Neural cell (in vitro differentiated cells): ENCODE results near the gene CLIP3. TPM values are rescaled to one million over a fixed set of nuclear protein-coding genes. Genes with fewer than 3 reads are reported as not detected.
"Not testable (repeated sequence)": the region's sequence is repeated elsewhere in the genome, so short reads cannot be mapped to it uniquely, and the experiment has no call there.

Source experiments
- H2AFZ ChIP-seq: fragments of 200-600, 300-800 bp; sonication (generic), shearing (Covaris generic); 2 replicates; pipeline ENCODE4 v1.6.0; 2014; ENCODE audit warnings: low read depth, mild to moderate bottlenecking, antibody characterized with exemption, low read length, moderate library complexity
- H3F3A ChIP-seq: fragments of 200-600 bp; shearing (Covaris generic); 2 replicates; pipeline ENCODE4 v1.6.1; 2016; ENCODE audit warnings: mild to moderate bottlenecking, moderate library complexity, mixed read lengths, antibody characterized with exemption, low read length; ENCODE audit not compliant: insufficient read depth, poor library complexity, severe bottlenecking
- H3K27ac ChIP-seq: fragments of 200-600, 300-800 bp; sonication (generic), shearing (Covaris generic); 2 replicates; pipeline ENCODE4 v1.5.1; 2014; ENCODE audit warnings: mild to moderate bottlenecking, low read length, moderate library complexity
- H3K27me3 ChIP-seq: fragments of 300-800, 200-600 bp; sonication (generic), shearing (Covaris generic); 2 replicates; pipeline ENCODE4 v1.6.0; 2014; ENCODE audit warnings: mild to moderate bottlenecking, low read depth, low read length, moderate library complexity; ENCODE audit not compliant: insufficient read depth
- H3K36me3 ChIP-seq: fragments of 300-800, 200-600 bp; sonication (generic), shearing (Covaris generic); 2 replicates; pipeline ENCODE4 v1.5.1; 2014; ENCODE audit warnings: mild to moderate bottlenecking, antibody characterized with exemption, low read length, moderate library complexity; ENCODE audit not compliant: insufficient read depth
- H3K4me2 ChIP-seq: fragments of 300-800, 200-600 bp; sonication (generic), shearing (Covaris generic); 2 replicates; pipeline ENCODE4 v1.6.0; 2014; ENCODE audit warnings: mild to moderate bottlenecking, low read length
- H3K4me3 ChIP-seq: fragments of 300-800, 200-600 bp; sonication (generic), shearing (Covaris generic); 2 replicates; pipeline ENCODE4 v1.5.1; 2014; ENCODE audit warnings: mild to moderate bottlenecking, low read length, moderate library complexity
- H3K79me2 ChIP-seq: fragments of 200-600 bp; shearing (Covaris generic); replicated peaks from 2 replicates; pipeline ENCODE4 v1.6.0; 2014; ENCODE audit warnings: mild to moderate bottlenecking, low read length, moderate library complexity; ENCODE audit not compliant: insufficient read depth
- H3K9ac ChIP-seq: fragments of 300-800, 200-600 bp; sonication (generic), shearing (Covaris generic); 2 replicates; pipeline ENCODE4 v1.6.1; 2016; ENCODE audit warnings: mild to moderate bottlenecking, low read length, mixed read lengths
- H3K9me2 ChIP-seq: fragments of 200-600 bp; shearing (Covaris generic); 2 replicates; pipeline ENCODE4 v1.6.1; 2016; ENCODE audit warnings: mild to moderate bottlenecking, low read length, mixed read lengths; ENCODE audit not compliant: insufficient read depth
- H3K9me3 ChIP-seq: fragments of 200-600, 300-800 bp; sonication (generic), shearing (Covaris generic); 2 replicates; pipeline ENCODE4 v1.6.1; 2016; ENCODE audit warnings: mild to moderate bottlenecking, mixed run types, low read length, moderate library complexity, mixed read lengths
- H4K20me1 ChIP-seq: fragments of 200-600 bp; shearing (Covaris generic); 2 replicates; pipeline ENCODE4 v1.6.1; 2016; ENCODE audit warnings: mild to moderate bottlenecking, mixed run types; ENCODE audit not compliant: insufficient read depth
- EP300 ChIP-seq: fragments of 450-650 bp; conservative IDR thresholded peaks from 2 replicates; pipeline ENCODE4 v1.6.1; 2014; ENCODE audit warnings: antibody characterized with exemption, mild to moderate bottlenecking, moderate library complexity; ENCODE audit not compliant: poor library complexity, severe bottlenecking
- EZH2 ChIP-seq: fragments of 200-600, 300-800 bp; shearing (Covaris generic), sonication (generic); IDR thresholded peaks from 2 replicates; pipeline ENCODE4 v1.6.1; 2014; ENCODE audit warnings: antibody characterized with exemption, low read length, borderline replicate concordance, mild to moderate bottlenecking; ENCODE audit not compliant: insufficient read depth, poor library complexity, severe bottlenecking
- MXI1 ChIP-seq: fragments of 450-650 bp; conservative IDR thresholded peaks from 2 replicates; pipeline ENCODE4 v1.6.1; 2014; ENCODE audit warnings: antibody characterized with exemption, mild to moderate bottlenecking; ENCODE audit not compliant: poor library complexity, severe bottlenecking
- POLR2AphosphoS5 ChIP-seq: IDR thresholded peaks from 2 replicates; pipeline ENCODE4 v1.6.1; 2012
- RAD21 ChIP-seq: fragments of 450-650 bp; conservative IDR thresholded peaks from 2 replicates; pipeline ENCODE4 v1.6.1; 2014; ENCODE audit warnings: antibody characterized with exemption, mild to moderate bottlenecking, moderate library complexity
- SMC3 ChIP-seq: fragments of 450-650 bp; conservative IDR thresholded peaks from 2 replicates; pipeline ENCODE4 v1.6.1; 2014; ENCODE audit warnings: antibody characterized with exemption, mild to moderate bottlenecking, moderate library complexity; ENCODE audit not compliant: poor library complexity
- TAF1 ChIP-seq: IDR thresholded peaks from 2 replicates; pipeline ENCODE4 v1.6.1; 2012; ENCODE audit warnings: low read depth
- polyA plus RNA-seq: library from polyadenylated mRNA; depleted of rRNA; stranded (reverse); fragments of >200 nt; gene quantifications from 2 replicates; pipeline ENCODE4 v1.2.3, GENCODE V29; 2014
- TF ChIP-seq, protein P1 (sequence below): IDR thresholded peaks from 2 replicates; pipeline ENCODE4 v1.6.1; 2012; ENCODE audit warnings: borderline replicate concordance
- TF ChIP-seq, protein P2 (sequence below): fragments of 450-650 bp; IDR thresholded peaks from 2 replicates; pipeline ENCODE4 v1.5.1; 2014; ENCODE audit warnings: antibody characterized with exemption, mild to moderate bottlenecking, moderate library complexity; ENCODE audit not compliant: poor library complexity, severe bottlenecking

CLIP3 gene
- polyA plus RNA-seq, 1 donor from 2014 or later: 5.6 TPM

DNA sequence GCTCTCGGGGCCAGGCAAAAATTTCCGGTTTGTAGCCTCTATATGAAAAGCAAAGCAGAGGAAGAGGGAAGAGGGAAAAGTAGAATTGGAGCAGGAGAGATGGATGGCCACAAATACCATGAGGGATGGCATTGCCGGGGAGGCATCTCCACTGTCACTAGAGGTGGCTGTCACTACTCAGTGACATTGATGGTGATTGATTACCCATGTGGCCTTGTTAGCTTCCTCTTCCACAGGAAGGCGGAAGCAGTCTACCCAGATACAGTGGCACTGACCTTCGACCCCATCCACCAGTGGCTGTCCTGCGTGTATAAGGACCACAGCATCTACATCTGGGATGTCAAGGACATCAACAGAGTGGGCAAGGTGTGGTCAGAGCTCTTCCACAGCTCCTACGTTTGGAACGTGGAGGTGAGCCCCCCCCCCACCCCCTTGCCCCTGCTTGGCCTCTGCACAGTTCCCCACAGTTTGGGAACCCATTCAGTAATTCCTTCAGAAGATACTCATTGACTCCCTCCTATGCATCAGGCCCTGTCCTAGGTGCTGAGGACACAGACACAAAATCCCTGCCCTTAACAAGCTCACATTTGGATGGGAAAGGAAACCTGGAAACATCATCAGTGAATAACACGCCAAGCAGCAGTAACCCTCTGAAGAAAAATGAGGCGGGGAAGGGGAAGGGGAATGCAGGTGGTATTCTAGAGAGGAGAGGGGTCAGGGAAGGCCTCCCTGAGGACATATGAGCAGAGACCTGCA lies 40.6 kb upstream of the CLIP3 start:
- no peaks in the 10 kb centered on the region for H3K36me3 ChIP-seq
- H3F3A ChIP-seq: no peaks in the 10 kb centered on the region
- H3K9me2 ChIP-seq: no peaks in the 10 kb centered on the region
- H3K27me3 ChIP-seq: no peaks in the 10 kb centered on the region
- no peak overlapping the region for H3K27ac ChIP-seq
- H3K9ac ChIP-seq: no peak overlapping the region
- H3K4me3 ChIP-seq: no peak overlapping the region
- no peak overlapping the region for H2AFZ ChIP-seq
- TF ChIP-seq POLR2AphosphoS5 (no peak), SMC3 (no peak), RAD21 (no peak), MXI1 (no peak), EP300 (no peak), TAF1 (no peak), EZH2 (no peak)
- TF ChIP-seq, protein P1, sequence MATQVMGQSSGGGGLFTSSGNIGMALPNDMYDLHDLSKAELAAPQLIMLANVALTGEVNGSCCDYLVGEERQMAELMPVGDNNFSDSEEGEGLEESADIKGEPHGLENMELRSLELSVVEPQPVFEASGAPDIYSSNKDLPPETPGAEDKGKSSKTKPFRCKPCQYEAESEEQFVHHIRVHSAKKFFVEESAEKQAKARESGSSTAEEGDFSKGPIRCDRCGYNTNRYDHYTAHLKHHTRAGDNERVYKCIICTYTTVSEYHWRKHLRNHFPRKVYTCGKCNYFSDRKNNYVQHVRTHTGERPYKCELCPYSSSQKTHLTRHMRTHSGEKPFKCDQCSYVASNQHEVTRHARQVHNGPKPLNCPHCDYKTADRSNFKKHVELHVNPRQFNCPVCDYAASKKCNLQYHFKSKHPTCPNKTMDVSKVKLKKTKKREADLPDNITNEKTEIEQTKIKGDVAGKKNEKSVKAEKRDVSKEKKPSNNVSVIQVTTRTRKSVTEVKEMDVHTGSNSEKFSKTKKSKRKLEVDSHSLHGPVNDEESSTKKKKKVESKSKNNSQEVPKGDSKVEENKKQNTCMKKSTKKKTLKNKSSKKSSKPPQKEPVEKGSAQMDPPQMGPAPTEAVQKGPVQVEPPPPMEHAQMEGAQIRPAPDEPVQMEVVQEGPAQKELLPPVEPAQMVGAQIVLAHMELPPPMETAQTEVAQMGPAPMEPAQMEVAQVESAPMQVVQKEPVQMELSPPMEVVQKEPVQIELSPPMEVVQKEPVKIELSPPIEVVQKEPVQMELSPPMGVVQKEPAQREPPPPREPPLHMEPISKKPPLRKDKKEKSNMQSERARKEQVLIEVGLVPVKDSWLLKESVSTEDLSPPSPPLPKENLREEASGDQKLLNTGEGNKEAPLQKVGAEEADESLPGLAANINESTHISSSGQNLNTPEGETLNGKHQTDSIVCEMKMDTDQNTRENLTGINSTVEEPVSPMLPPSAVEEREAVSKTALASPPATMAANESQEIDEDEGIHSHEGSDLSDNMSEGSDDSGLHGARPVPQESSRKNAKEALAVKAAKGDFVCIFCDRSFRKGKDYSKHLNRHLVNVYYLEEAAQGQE: no peak
- TF ChIP-seq, protein P2, sequence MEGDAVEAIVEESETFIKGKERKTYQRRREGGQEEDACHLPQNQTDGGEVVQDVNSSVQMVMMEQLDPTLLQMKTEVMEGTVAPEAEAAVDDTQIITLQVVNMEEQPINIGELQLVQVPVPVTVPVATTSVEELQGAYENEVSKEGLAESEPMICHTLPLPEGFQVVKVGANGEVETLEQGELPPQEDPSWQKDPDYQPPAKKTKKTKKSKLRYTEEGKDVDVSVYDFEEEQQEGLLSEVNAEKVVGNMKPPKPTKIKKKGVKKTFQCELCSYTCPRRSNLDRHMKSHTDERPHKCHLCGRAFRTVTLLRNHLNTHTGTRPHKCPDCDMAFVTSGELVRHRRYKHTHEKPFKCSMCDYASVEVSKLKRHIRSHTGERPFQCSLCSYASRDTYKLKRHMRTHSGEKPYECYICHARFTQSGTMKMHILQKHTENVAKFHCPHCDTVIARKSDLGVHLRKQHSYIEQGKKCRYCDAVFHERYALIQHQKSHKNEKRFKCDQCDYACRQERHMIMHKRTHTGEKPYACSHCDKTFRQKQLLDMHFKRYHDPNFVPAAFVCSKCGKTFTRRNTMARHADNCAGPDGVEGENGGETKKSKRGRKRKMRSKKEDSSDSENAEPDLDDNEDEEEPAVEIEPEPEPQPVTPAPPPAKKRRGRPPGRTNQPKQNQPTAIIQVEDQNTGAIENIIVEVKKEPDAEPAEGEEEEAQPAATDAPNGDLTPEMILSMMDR: no peak
- H3K9me3 ChIP-seq: no peaks in the 10 kb centered on the region
- H3K4me2 ChIP-seq: no peak overlapping the region
- no peaks in the 10 kb centered on the region for H3K79me2 ChIP-seq
- no peaks in the 10 kb centered on the region for H4K20me1 ChIP-seq

DNA sequence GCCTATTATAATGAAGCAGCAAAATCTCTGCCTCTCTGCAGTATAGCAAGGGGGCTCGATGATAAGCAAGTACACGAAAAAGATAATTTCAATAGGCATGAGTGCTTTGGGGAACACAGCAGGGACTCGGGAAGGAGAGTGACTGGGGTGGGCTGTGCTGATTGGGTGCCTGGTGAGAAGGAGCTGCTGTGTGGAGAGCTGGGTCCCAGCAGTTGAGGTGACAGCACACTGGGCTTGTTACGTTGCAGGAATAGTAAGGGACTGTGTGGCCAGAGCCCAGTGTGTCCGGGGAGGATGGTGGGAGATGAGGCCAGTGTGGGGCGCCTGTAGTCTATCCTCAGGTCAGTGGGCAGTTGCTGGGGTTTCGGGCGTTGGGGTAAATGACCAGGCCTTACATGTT lies 39.4 kb upstream of the CLIP3 start:
- TF ChIP-seq RAD21 (no peak), EZH2 (no peak), MXI1 (no peak), TAF1 (no peak), SMC3 (no peak), POLR2AphosphoS5 (no peak), EP300 (no peak)
- TF ChIP-seq, protein P2: no peak
- TF ChIP-seq, protein P1: no peak
- no peaks in the 10 kb centered on the region for H3F3A ChIP-seq
- H3K9me2 ChIP-seq: no peaks in the 10 kb centered on the region
- no peak overlapping the region for H3K27ac ChIP-seq
- H3K4me3 ChIP-seq: no peak overlapping the region
- no peak overlapping the region for H3K9ac ChIP-seq
- no peaks in the 10 kb centered on the region for H4K20me1 ChIP-seq
- H3K36me3 ChIP-seq: no peaks in the 10 kb centered on the region
- no peaks in the 10 kb centered on the region for H3K79me2 ChIP-seq
- H3K27me3 ChIP-seq: no peaks in the 10 kb centered on the region
- H3K9me3 ChIP-seq: no peaks in the 10 kb centered on the region
- H2AFZ ChIP-seq: no peak overlapping the region
- no peak overlapping the region for H3K4me2 ChIP-seq

DNA sequence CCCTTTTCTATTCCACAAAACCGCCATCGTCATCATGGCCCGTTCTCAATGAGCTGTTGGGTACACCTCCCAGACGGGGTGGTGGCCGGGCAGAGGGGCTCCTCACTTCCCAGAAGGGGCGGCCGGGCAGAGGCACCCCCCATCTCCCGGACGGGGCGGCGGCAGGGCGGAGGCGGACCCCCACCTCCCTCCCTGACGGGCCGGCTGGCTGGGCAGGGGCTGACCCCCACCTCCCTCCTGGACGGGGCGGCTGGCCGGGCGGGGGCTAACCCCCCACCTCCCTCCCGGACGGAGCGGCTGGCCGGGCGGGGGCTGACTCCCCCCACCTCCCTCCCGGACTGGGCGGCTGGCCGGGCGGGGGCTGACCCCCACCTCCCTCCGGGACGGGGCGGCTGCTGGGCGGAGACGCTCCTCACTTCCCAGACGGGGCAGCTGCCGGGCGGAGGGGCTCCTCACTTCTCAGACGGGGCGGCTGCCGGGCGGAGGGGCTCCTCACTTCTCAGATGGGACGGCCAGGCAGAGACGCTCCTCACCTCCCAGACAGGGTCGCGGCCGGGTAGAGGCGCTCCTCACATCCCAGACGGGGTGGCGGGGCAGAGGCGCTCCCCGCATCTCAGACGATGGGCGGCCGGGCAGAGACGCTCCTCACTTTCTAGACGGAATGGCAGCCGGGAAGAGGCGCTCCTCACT lies 36.3 kb upstream of the CLIP3 start:
- not testable (repeated sequence) for H3K9ac ChIP-seq, H3K4me3 ChIP-seq, H2AFZ ChIP-seq, H3K36me3 ChIP-seq, H3F3A ChIP-seq, H3K79me2 ChIP-seq, H3K27me3 ChIP-seq, H3K9me2 ChIP-seq, H3K27ac ChIP-seq, H3K9me3 ChIP-seq, H4K20me1 ChIP-seq, H3K4me2 ChIP-seq
